ENCODE measurements around the gene MCRIP2. TPM values are rescaled to one million over a fixed set of nuclear protein-coding genes. Genes with fewer than 3 reads are reported as not detected.

MCRIP2 gene
- total RNA-seq, 4 donors from 2014 or later, result 17.3 to 35.6 (median 28.1) TPM

- DNase-seq, result no peak
- intact Hi-C loops (cut with DNase I), result loop anchor here (10.0 kb wide), 1 partner anchor 85 kb away; no protein-coding TSS in a partner anchor
- peaks cover 35 to 56% (median 36%) of the 10 kb centered on the region in 3 donors for H3K36me3 ChIP-seq
- TF ChIP-seq POLR2A (IDR thresholded peaks at IDR 0.05) (no peak), CTCF (IDR thresholded peaks at IDR 0.05) (no peak)
- H3K4me1 ChIP-seq, result peaks cover 16 to 48% (median 16%) of the 10 kb centered on the region in 3 donors
- no peak overlapping the region for H3K4me3 ChIP-seq
- no peaks in the 10 kb centered on the region for H3K9me3 ChIP-seq
- H3K27me3 ChIP-seq, result no peaks in the 10 kb centered on the region
- WGBS, 2 donors, result 93% methylated on average over 3 of the region's 13 CpGs; no CpG with 5 or more reads in 1 of the 2 donors
- no peak overlapping the region for H3K27ac ChIP-seq
Observed at GRCh38 chr16:669666-670065, 28.0 kb downstream of the MCRIP2 start.

DNA sequence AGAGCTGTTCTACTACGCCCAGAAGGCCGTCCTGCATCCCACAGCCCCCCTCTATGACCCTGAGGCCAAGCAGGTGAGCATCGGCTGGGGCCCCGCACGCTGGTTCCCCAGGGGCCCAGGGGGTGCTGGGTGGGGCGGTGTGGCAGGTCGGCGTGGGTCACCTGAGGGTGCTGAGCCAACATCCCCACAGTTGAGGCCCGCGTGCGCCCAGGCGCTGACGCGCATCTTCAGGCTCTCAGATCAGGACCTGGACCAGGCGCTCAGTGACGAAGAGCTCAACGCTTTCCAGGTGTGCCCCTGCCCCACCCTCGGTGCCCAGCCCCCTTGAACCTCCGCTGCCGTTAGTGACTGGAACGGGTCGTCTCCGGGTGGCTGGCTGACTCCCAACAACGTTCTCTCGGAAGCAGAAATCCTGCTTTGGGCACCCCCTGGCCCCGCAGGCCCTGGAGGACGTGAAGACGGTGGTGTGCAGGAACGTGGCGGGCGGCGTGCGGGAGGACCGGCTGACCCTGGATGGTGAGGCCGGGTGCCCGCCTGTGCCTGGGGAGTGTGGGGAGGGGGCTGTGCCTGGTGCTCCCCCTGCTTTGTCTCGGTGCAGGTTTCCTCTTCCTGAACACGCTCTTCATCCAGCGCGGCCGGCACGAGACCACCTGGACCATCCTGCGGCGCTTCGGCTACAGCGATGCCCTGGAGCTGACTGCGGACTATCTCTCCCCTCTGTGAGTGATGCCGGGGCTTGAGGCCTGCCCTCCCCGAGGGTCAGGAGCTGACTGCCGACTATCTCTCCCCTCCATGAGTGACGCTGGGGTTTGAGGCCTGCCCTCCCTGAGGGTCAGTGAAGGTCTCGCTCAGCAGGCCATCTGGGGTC lies 29.1 kb downstream of the MCRIP2 start:
- no peak overlapping the region for H3K4me3 ChIP-seq
- H3K36me3 ChIP-seq, result peaks cover 35 to 56% (median 36%) of the 10 kb centered on the region in 3 donors
- no peak overlapping the region for H3K27ac ChIP-seq
- peaks cover 0 to 7% (median 0%) of the 10 kb centered on the region in 4 donors for H3K27me3 ChIP-seq
- H3K4me1 ChIP-seq, result peaks cover 23 to 58% (median 24%) of the 10 kb centered on the region in 3 donors
- intact Hi-C loops (cut with DNase I), result no loop called here
- DNase-seq, result no peak
- TF ChIP-seq POLR2A (IDR thresholded peaks at IDR 0.05) (no peak), CTCF (IDR thresholded peaks at IDR 0.05) (no peak)
- no peaks in the 10 kb centered on the region for H3K9me3 ChIP-seq
- WGBS, 2 donors, result 90% methylated on average over 37 of the region's 52 CpGs; no CpG with 5 or more reads in 1 of the 2 donors

DNA sequence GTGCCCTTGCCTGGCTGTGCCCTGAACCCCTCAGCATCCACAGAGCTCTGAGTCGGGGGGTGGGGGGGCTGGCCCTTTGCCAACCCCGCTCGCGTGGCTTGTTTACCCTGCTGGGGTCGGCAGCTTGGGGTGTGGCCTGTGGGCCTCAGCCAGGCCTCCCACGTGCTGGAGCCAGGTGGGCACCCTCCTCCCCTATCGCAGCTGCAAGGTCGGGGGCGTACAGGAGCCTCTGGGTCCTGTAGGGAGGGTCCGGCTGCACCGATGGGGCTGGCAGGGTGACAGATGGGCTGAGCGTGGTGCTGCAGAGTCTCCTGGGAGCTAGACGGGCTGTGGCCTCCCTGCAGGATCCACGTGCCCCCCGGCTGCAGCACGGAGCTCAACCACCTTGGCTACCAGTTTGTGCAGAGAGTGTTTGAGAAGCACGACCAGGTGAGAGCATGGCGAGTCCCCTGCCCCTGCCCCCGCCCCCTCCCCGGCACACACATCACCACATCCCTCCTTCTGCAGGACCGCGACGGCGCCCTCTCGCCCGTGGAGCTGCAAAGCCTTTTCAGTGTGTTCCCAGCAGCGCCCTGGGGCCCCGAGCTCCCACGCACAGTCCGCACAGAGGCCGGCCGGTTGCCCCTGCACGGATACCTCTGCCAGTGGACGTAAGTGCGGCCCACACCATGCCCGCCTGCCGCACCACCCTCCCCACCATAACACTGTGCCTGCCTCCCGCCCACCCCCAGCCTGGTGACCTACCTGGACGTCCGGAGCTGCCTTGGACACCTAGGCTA lies 29.9 kb downstream of the MCRIP2 start:
- Histone ChIP-seq H3K9me3 (no peaks in the 10 kb centered on the region), H3K36me3 (peaks cover 35 to 56% (median 36%) of the 10 kb centered on the region in 3 donors), H3K27me3 (peaks cover 0 to 15% (median 0%) of the 10 kb centered on the region in 4 donors), H3K4me3 (no peak overlapping the region), H3K4me1 (peaks cover 32 to 67% (median 32%) of the 10 kb centered on the region in 3 donors), H3K27ac (no peak overlapping the region)
- intact Hi-C loops (cut with DNase I), result no loop called here
- TF ChIP-seq CTCF (IDR thresholded peaks at IDR 0.05), result no peak
- TF ChIP-seq POLR2A (IDR thresholded peaks at IDR 0.05), result no peak
- DNase-seq, result no peak
- 73 to 100% methylated on average over 2 of the region's 40 CpGs for WGBS, 2 donors

GRCh38 chr16:672371-672770 lies 30.7 kb downstream of the MCRIP2 start:
- Histone ChIP-seq H3K36me3 (peaks cover 35 to 56% (median 36%) of the 10 kb centered on the region in 3 donors), H3K27ac (no peak overlapping the region), H3K27me3 (peaks cover 0 to 24% (median 0%) of the 10 kb centered on the region in 4 donors), H3K4me1 (peaks cover 34 to 68% (median 36%) of the 10 kb centered on the region in 3 donors), H3K4me3 (no peak overlapping the region), H3K9me3 (no peaks in the 10 kb centered on the region)
- TF ChIP-seq CTCF (IDR thresholded peaks at IDR 0.05) (no peak), POLR2A (IDR thresholded peaks at IDR 0.05) (no peak)
- no peak for DNase-seq
- no CpG with 5 or more reads among the region's 19 CpGs for WGBS, 2 donors
- intact Hi-C loops (cut with DNase I), result no loop called here

Measured in esophagus squamous epithelium (tissue), 5 donors.